OCI-LY3 (cell line): ENCODE data around the gene ATP2C2.

Source experiments
- EZH2phosphoT487 ChIP-seq: fragments of 200-600 bp; shearing (Covaris generic); IDR thresholded peaks from 2 replicates; pipeline ENCODE4 v1.6.1; 2018; ENCODE audit warnings: antibody characterized with exemption, mixed run types, low read depth
- TF ChIP-seq, protein P1 (sequence below): fragments of 200-600, 300-600 bp; sonication (generic); IDR thresholded peaks from 2 replicates; pipeline ENCODE4 v1.5.1; 2014; ENCODE audit warnings: antibody characterized with exemption, low read length, low read depth

DNA sequence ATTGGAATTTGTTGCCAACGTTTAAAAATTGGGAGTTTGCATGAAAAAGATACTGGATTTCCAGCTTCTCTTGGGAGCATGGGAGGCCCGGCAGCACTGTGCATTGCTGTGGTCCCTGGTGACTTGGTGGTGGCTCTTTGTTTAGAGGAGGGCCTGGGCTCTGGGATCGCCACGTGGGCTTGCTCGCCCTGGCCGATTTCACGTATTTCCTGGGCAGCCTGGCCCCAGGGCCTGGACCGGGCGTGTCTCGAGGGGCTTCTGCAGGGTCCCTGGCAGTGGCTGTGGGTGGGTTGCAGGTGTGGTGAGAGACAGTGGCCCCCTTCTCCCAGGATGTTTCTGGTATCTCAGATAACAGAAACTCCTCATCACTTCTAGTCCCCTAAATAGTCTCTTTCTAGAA lies 67.9 kb downstream of the ATP2C2 start:
- TF ChIP-seq, protein P1, sequence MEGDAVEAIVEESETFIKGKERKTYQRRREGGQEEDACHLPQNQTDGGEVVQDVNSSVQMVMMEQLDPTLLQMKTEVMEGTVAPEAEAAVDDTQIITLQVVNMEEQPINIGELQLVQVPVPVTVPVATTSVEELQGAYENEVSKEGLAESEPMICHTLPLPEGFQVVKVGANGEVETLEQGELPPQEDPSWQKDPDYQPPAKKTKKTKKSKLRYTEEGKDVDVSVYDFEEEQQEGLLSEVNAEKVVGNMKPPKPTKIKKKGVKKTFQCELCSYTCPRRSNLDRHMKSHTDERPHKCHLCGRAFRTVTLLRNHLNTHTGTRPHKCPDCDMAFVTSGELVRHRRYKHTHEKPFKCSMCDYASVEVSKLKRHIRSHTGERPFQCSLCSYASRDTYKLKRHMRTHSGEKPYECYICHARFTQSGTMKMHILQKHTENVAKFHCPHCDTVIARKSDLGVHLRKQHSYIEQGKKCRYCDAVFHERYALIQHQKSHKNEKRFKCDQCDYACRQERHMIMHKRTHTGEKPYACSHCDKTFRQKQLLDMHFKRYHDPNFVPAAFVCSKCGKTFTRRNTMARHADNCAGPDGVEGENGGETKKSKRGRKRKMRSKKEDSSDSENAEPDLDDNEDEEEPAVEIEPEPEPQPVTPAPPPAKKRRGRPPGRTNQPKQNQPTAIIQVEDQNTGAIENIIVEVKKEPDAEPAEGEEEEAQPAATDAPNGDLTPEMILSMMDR, result no peak
- TF ChIP-seq EZH2phosphoT487, result no peak
